GM12892 (cell line): ENCODE measurements around the gene MYO10.

ENCODE experiments used
- POLR2A ChIP-seq: IDR thresholded peaks from 2 replicates; pipeline ENCODE4 v1.6.1; 2011; ENCODE audit warnings: low read depth, low read length, control low read depth
- POLR2AphosphoS5 ChIP-seq: IDR thresholded peaks from 2 replicates; pipeline ENCODE4 v1.6.1; 2011; ENCODE audit warnings: low read depth, low read length, control low read depth
- TAF1 ChIP-seq: IDR thresholded peaks from 2 replicates; pipeline ENCODE4 v1.6.1; 2011; ENCODE audit warnings: low read depth, mild to moderate bottlenecking, control low read depth, low read length, borderline replicate concordance

DNA sequence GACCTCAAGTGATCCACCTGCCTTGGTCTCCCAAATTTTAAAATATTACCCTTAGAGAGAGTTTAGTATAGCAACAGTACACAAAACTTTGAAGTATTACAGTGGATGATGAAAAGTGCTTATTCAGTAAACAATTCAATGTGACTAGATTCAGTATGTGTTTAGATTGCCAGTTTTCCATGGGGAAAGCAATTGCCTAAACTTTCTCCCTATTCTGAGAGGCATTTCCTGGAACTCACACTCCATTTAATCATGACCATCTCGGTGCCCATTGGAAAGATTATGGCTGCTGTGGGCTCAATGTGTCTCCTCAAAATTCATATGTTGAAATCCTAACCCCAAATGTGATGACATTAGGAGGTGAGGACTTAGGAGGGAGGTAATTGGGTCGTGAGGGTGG is 38.9 kb upstream of the MYO10 start:
- TF ChIP-seq TAF1 (no peak), POLR2A (no peak), POLR2AphosphoS5 (no peak)
